Osteoblast (primary cell): Measurements from ENCODE around the gene POLR1F. TPM values are rescaled to one million over a fixed set of nuclear protein-coding genes. Genes with fewer than 3 reads are reported as not detected.

ENCODE experiments used
- DNase-seq: peaks from one replicate; pipeline ENCODE4 v3.0.0; 2011; ENCODE audit warnings: low spot score, mixed read lengths; ENCODE audit not compliant: insufficient read length; ENCODE audit errors: missing footprints
- H2AFZ ChIP-seq: 2 replicates; pipeline ENCODE4 v1.6.0; 2011; ENCODE audit warnings: mild to moderate bottlenecking, low read length
- H3K27ac ChIP-seq: 2 replicates; pipeline ENCODE4 v1.5.1; 2011; ENCODE audit warnings: mild to moderate bottlenecking, low read depth, low read length, moderate library complexity
- H3K27me3 ChIP-seq: 2 replicates; pipeline ENCODE4 v1.6.0; 2012; ENCODE audit warnings: mild to moderate bottlenecking, control low read depth, inconsistent platforms, low read length, moderate library complexity; ENCODE audit not compliant: insufficient read depth
- H3K36me3 ChIP-seq: 2 replicates; pipeline ENCODE4 v1.5.1; 2011; ENCODE audit warnings: mild to moderate bottlenecking, low read length, control low read depth, moderate library complexity; ENCODE audit not compliant: insufficient read depth
- H3K4me1 ChIP-seq: 2 replicates; pipeline ENCODE4 v1.5.1; 2011; ENCODE audit warnings: mild to moderate bottlenecking, low read length, control low read depth, moderate library complexity; ENCODE audit not compliant: insufficient read depth
- H3K4me2 ChIP-seq: 2 replicates; pipeline ENCODE4 v1.6.0; 2011; ENCODE audit warnings: mild to moderate bottlenecking, low read length; ENCODE audit not compliant: insufficient read depth
- H3K4me3 ChIP-seq: fragments of 200-600 bp; sonication (generic); 3 replicates; pipeline ENCODE4 v1.5.1; 2012; ENCODE audit warnings: mild to moderate bottlenecking, low read length, inconsistent platforms; ENCODE audit not compliant: insufficient read depth
- H3K79me2 ChIP-seq: 2 replicates; pipeline ENCODE4 v1.6.0; 2012; ENCODE audit warnings: mild to moderate bottlenecking, low read length, control low read depth, inconsistent platforms; ENCODE audit not compliant: insufficient read depth
- H3K9me3 ChIP-seq: 2 replicates; pipeline ENCODE4 v1.5.1; 2011; ENCODE audit warnings: low read depth, low read length, control low read depth
- H4K20me1 ChIP-seq: 2 replicates; pipeline ENCODE4 v1.6.0; 2012; ENCODE audit warnings: mild to moderate bottlenecking, low read length, control low read depth; ENCODE audit not compliant: insufficient read depth
- total RNA-seq: library from RNA; depleted of rRNA; stranded (reverse); fragments of >200 nt; gene quantifications from 2 replicates; pipeline ENCODE4 v1.2.3, GENCODE V29; 2012
- TF ChIP-seq, protein P1 (sequence below): IDR thresholded peaks from 2 replicates; pipeline ENCODE4 v1.5.1; 2011; ENCODE audit warnings: mild to moderate bottlenecking, low read depth, low read length, moderate library complexity; ENCODE audit errors: extremely low read depth

Gene POLR1F
- total RNA-seq, 1 donor = 18.8 TPM

DNA sequence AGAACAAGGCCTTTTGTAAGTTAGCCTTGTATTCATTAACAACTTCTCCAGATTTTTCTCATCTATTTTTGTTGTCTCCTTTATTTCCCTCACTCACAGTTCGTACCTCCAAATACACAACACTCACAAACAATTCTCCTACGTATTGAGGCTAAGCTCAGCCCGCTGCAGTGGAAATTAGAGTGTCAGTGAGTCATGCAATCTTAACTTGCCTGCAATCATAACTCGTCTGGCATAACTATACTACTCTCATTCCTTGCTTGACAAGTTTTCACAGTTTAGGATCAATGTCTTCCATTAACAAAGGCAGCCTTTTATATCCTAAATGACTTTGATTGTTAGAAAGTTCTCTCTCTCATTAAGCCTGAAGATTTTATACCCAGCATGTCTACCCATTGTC is 40.8 kb upstream of the POLR1F start:
- DNase-seq = no peak
- no peaks in the 10 kb centered on the region for H3K79me2 ChIP-seq

GRCh38 chr7:19747740-19748339 is 39.0 kb upstream of the POLR1F start:
- peak; percentile 25 for DNase-seq
- TF ChIP-seq, protein P1, sequence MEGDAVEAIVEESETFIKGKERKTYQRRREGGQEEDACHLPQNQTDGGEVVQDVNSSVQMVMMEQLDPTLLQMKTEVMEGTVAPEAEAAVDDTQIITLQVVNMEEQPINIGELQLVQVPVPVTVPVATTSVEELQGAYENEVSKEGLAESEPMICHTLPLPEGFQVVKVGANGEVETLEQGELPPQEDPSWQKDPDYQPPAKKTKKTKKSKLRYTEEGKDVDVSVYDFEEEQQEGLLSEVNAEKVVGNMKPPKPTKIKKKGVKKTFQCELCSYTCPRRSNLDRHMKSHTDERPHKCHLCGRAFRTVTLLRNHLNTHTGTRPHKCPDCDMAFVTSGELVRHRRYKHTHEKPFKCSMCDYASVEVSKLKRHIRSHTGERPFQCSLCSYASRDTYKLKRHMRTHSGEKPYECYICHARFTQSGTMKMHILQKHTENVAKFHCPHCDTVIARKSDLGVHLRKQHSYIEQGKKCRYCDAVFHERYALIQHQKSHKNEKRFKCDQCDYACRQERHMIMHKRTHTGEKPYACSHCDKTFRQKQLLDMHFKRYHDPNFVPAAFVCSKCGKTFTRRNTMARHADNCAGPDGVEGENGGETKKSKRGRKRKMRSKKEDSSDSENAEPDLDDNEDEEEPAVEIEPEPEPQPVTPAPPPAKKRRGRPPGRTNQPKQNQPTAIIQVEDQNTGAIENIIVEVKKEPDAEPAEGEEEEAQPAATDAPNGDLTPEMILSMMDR = peak; percentile 63
- no peak overlapping the region for H3K27ac ChIP-seq
- H3K4me2 ChIP-seq = no peak overlapping the region
- no peak overlapping the region for H3K4me3 ChIP-seq
- H3K36me3 ChIP-seq = no peaks in the 10 kb centered on the region
- no peaks in the 10 kb centered on the region for H3K9me3 ChIP-seq
- no peak overlapping the region for H2AFZ ChIP-seq
- no peaks in the 10 kb centered on the region for H3K4me1 ChIP-seq
- no peaks in the 10 kb centered on the region for H3K79me2 ChIP-seq
- no peaks in the 10 kb centered on the region for H4K20me1 ChIP-seq
- no peaks in the 10 kb centered on the region for H3K27me3 ChIP-seq

More for the DNA sequence above, 40.8 kb upstream of the POLR1F start:
- no peaks in the 10 kb centered on the region for H3K36me3 ChIP-seq
- no peaks in the 10 kb centered on the region for H3K9me3 ChIP-seq
- no peaks in the 10 kb centered on the region for H4K20me1 ChIP-seq
- TF ChIP-seq, protein P1 = no peak
- no peak overlapping the region for H3K27ac ChIP-seq
- no peak overlapping the region for H3K4me3 ChIP-seq
- no peak overlapping the region for H3K4me2 ChIP-seq
- no peak overlapping the region for H2AFZ ChIP-seq
- no peaks in the 10 kb centered on the region for H3K4me1 ChIP-seq
- no peaks in the 10 kb centered on the region for H3K27me3 ChIP-seq

- Histone ChIP-seq H3K9me3 (no peaks in the 10 kb centered on the region), H2AFZ (no peak overlapping the region), H3K27me3 (no peaks in the 10 kb centered on the region), H3K4me3 (no peak overlapping the region), H3K36me3 (no peaks in the 10 kb centered on the region), H4K20me1 (no peaks in the 10 kb centered on the region), H3K79me2 (no peaks in the 10 kb centered on the region), H3K4me2 (no peak overlapping the region), H3K4me1 (no peaks in the 10 kb centered on the region), H3K27ac (no peak overlapping the region)
- DNase-seq = no peak
- TF ChIP-seq, protein P1 = no peak
Measured at GRCh38 chr7:19744075-19744474, 35.2 kb upstream of the POLR1F start.

- Histone ChIP-seq H3K4me3 (no peak overlapping the region), H3K36me3 (no peaks in the 10 kb centered on the region), H3K79me2 (no peaks in the 10 kb centered on the region), H3K9me3 (no peaks in the 10 kb centered on the region), H2AFZ (no peak overlapping the region), H3K27ac (no peak overlapping the region), H3K4me1 (no peaks in the 10 kb centered on the region), H3K4me2 (no peak overlapping the region), H3K27me3 (no peaks in the 10 kb centered on the region), H4K20me1 (no peaks in the 10 kb centered on the region)
- TF ChIP-seq, protein P1 = no peak
- no peak for DNase-seq
Measured at GRCh38 chr7:19728716-19729115, 19.9 kb upstream of the POLR1F start.
